HG03280 (cell line): Measurements from ENCODE around the gene ENTHD1.

Experiments used
- ATAC-seq: cut with Tn5 transposase; IDR thresholded peaks from one replicate; pipeline ENCODE4 v1.9.1; 2021; ENCODE audit warnings: mild to moderate bottlenecking, moderate library complexity; ENCODE audit not compliant: unreplicated experiment

Gene ENTHD1

GRCh38 chr22:39697790-39698430 is 195.7 kb downstream of the ENTHD1 start:
- ATAC-seq, result no peak

GRCh38 chr22:39693943-39694500 is 199.5 kb downstream of the ENTHD1 start:
- no peak for ATAC-seq
